Body of pancreas (tissue), 4 donors: Measurements from ENCODE around the gene WTAP.

Experiments used
- POLR2A ChIP-seq, 3 donors: fragments of 450-650 bp; IDR thresholded peaks; one replicate each; pipeline ENCODE4 v1.6.1; 2016; ENCODE audit warnings: antibody characterized with exemption in 3 of 3, mild to moderate bottlenecking in 2 of 3
- TF ChIP-seq, protein P1 (sequence below), 7 experiments: fragments of 450-650 bp in 4 of 7; fragments of 200-600 bp in 3 of 7; sonication (generic) in 3 of 7; IDR thresholded peaks; one replicate each; pipeline ENCODE4 v1.5.1; 2016 to 2019; ENCODE audit warnings: antibody characterized with exemption in 7 of 7

DNA sequence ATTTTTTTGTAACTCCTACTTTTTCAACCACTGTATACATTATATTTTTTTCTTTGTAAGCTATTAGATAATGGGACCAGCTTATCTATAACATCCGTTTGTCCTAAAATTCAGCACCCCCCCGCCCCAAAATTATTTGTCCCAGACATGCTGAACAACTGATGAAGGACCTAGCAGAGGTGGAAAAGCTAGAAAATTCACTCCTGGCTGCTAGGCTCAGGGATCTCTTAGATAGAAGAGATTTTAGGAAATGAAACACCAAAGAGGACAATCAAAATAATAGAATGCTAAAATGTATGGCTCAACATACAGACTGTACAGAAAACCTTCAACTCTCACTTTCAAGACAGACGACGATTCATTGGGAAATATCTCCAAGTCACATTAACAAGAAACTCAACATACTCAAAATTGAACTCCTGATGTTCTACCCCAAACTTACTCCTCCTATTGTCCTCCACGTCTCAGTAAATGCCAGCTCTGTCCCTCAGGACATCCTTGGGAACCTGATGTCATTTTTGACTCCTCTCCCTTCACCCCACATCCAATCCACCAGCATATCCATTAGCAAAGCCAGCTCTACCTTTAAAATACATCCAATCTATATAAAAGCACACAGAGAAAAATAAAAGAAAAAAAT, 38.9 kb upstream of the WTAP start:
- TF ChIP-seq, protein P1, sequence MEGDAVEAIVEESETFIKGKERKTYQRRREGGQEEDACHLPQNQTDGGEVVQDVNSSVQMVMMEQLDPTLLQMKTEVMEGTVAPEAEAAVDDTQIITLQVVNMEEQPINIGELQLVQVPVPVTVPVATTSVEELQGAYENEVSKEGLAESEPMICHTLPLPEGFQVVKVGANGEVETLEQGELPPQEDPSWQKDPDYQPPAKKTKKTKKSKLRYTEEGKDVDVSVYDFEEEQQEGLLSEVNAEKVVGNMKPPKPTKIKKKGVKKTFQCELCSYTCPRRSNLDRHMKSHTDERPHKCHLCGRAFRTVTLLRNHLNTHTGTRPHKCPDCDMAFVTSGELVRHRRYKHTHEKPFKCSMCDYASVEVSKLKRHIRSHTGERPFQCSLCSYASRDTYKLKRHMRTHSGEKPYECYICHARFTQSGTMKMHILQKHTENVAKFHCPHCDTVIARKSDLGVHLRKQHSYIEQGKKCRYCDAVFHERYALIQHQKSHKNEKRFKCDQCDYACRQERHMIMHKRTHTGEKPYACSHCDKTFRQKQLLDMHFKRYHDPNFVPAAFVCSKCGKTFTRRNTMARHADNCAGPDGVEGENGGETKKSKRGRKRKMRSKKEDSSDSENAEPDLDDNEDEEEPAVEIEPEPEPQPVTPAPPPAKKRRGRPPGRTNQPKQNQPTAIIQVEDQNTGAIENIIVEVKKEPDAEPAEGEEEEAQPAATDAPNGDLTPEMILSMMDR (IDR thresholded peaks at IDR 0.05) = no peak
- no peak for TF ChIP-seq POLR2A (IDR thresholded peaks at IDR 0.05)
